Panc1 (cell line): ENCODE results near the gene ANKMY1.

Experiments
- TCF7L2 ChIP-seq: IDR thresholded peaks from 2 replicates; pipeline ENCODE4 v1.6.1; 2011; ENCODE audit warnings: mild to moderate bottlenecking, low read depth, low read length, inconsistent platforms
- TF ChIP-seq, protein P1 (sequence below): fragments of 450-650 bp; IDR thresholded peaks from 2 replicates; pipeline ENCODE4 v1.5.1; 2017; ENCODE audit warnings: mild to moderate bottlenecking

DNA sequence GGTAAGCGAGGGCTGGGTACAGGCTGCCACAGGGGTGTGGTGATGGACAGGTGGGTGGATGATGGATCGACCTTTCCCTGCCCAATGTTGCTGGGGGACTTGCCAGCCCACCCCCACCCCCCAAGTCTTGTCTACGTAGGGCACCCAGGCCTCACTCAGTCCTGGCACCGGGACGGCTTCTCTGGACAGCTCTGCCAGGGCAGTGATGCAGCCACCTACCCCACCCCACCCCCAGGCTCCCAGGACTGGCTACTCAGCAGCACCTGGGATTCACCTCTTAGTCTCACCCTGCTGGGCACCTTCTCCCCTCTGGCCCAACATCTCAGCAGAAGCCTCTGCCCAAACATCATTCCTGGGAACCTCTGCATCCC lies 55.7 kb downstream of the ANKMY1 start:
- TF ChIP-seq, protein P1, sequence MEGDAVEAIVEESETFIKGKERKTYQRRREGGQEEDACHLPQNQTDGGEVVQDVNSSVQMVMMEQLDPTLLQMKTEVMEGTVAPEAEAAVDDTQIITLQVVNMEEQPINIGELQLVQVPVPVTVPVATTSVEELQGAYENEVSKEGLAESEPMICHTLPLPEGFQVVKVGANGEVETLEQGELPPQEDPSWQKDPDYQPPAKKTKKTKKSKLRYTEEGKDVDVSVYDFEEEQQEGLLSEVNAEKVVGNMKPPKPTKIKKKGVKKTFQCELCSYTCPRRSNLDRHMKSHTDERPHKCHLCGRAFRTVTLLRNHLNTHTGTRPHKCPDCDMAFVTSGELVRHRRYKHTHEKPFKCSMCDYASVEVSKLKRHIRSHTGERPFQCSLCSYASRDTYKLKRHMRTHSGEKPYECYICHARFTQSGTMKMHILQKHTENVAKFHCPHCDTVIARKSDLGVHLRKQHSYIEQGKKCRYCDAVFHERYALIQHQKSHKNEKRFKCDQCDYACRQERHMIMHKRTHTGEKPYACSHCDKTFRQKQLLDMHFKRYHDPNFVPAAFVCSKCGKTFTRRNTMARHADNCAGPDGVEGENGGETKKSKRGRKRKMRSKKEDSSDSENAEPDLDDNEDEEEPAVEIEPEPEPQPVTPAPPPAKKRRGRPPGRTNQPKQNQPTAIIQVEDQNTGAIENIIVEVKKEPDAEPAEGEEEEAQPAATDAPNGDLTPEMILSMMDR = no peak
- no peak for TF ChIP-seq TCF7L2
